Measurements from ENCODE around the gene PLPP2.

DNA sequence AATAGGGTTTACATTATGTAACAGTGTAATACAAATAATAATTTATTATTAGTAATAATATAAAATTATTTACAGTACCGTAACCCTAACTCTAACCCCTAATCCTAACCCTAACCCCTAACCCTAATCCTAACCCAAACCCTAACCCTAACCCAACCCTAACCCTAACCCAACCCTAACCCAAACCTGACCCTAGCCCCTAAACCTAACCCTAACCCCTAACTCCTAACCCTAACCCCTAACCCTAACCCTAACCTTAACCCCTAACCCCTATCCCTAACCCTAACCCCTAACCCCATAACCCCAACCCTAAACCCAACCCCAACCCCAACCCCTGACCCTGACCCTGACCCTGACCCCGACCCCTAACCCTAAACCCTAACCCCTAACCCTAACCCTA lies 45.7 kb downstream of the PLPP2 start:
- TF ChIP-seq CTCF (IDR thresholded peaks at IDR 0.05; ENCODE audit: low read depth, low read length, poor library complexity, severe bottlenecking) (no peak), EZH2phosphoT487 (IDR thresholded peaks at IDR 0.05; ENCODE audit: borderline replicate concordance, low read length) (no peak)
